ENCODE results near the gene DIS3. TPM values are rescaled to one million over a fixed set of nuclear protein-coding genes. Genes with fewer than 3 reads are reported as not detected.

Gene DIS3
- total RNA-seq, 1 experiment from 2014 or later = 21.8 TPM

DNA sequence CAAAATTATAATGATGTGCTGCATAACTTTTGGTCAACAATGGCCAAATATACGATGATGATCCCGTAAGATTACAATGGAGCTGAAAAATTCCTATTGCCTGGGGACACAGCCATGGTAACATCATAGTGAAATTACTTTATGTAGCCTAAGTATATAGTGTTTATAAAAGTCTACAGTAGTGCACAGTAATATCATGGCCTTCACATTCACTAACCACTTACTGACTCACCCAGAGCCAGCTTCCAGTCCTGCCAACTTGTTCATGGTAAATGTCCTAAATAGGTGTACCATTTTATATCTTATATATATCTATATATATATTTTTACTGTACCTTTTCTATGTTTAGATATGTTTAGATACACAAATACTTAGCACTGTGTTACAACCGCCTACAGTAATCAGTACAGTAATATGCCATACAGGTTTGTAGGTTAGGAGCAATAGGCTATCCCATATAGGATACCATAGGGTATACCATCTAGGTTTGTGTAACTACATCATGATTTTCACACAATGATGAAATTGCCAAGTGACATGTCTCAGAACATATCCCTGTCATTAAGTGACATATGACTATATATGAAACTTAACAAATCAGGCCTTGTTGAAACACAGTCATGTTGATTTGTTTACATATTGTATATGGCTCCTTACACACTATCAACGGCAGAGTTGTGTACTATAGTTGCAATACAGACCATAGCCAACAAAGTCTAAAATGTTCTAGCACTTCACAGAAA, 23.7 kb downstream of the DIS3 start:
- no peak for TF ChIP-seq SIN3A (IDR thresholded peaks at IDR 0.05; ENCODE audit: borderline replicate concordance, insufficient read depth, low read depth, low read length)
- TF ChIP-seq, protein P1, sequence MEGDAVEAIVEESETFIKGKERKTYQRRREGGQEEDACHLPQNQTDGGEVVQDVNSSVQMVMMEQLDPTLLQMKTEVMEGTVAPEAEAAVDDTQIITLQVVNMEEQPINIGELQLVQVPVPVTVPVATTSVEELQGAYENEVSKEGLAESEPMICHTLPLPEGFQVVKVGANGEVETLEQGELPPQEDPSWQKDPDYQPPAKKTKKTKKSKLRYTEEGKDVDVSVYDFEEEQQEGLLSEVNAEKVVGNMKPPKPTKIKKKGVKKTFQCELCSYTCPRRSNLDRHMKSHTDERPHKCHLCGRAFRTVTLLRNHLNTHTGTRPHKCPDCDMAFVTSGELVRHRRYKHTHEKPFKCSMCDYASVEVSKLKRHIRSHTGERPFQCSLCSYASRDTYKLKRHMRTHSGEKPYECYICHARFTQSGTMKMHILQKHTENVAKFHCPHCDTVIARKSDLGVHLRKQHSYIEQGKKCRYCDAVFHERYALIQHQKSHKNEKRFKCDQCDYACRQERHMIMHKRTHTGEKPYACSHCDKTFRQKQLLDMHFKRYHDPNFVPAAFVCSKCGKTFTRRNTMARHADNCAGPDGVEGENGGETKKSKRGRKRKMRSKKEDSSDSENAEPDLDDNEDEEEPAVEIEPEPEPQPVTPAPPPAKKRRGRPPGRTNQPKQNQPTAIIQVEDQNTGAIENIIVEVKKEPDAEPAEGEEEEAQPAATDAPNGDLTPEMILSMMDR (IDR thresholded peaks at IDR 0.05) = no peak
- TF ChIP-seq TCF7L2 (IDR thresholded peaks at IDR 0.05; ENCODE audit: low read depth, low read length) = no peak
- TF ChIP-seq, protein P2, sequence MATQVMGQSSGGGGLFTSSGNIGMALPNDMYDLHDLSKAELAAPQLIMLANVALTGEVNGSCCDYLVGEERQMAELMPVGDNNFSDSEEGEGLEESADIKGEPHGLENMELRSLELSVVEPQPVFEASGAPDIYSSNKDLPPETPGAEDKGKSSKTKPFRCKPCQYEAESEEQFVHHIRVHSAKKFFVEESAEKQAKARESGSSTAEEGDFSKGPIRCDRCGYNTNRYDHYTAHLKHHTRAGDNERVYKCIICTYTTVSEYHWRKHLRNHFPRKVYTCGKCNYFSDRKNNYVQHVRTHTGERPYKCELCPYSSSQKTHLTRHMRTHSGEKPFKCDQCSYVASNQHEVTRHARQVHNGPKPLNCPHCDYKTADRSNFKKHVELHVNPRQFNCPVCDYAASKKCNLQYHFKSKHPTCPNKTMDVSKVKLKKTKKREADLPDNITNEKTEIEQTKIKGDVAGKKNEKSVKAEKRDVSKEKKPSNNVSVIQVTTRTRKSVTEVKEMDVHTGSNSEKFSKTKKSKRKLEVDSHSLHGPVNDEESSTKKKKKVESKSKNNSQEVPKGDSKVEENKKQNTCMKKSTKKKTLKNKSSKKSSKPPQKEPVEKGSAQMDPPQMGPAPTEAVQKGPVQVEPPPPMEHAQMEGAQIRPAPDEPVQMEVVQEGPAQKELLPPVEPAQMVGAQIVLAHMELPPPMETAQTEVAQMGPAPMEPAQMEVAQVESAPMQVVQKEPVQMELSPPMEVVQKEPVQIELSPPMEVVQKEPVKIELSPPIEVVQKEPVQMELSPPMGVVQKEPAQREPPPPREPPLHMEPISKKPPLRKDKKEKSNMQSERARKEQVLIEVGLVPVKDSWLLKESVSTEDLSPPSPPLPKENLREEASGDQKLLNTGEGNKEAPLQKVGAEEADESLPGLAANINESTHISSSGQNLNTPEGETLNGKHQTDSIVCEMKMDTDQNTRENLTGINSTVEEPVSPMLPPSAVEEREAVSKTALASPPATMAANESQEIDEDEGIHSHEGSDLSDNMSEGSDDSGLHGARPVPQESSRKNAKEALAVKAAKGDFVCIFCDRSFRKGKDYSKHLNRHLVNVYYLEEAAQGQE (IDR thresholded peaks at IDR 0.05; ENCODE audit: insufficient read depth in 1 of 2, low read depth in 2 of 2, low read length in 1 of 2) = no peak
- TF ChIP-seq POLR2AphosphoS5 (IDR thresholded peaks at IDR 0.05; ENCODE audit: low read depth, low read length) = no peak
- Histone ChIP-seq H3K4me3 (ENCODE audit: low read depth in 2 of 2, low read length in 2 of 2) (no peak overlapping the region), H3K27me3 (ENCODE audit: control insufficient read depth, insufficient read depth, low read length) (no peaks in the 10 kb centered on the region), H3K4me1 (ENCODE audit: control insufficient read depth, insufficient read depth, low read length) (no peaks in the 10 kb centered on the region), H3K9me3 (ENCODE audit: control insufficient read depth, insufficient read depth, low read depth, low read length) (no peaks in the 10 kb centered on the region), H3K36me3 (ENCODE audit: control insufficient read depth, insufficient read depth, low read length) (peaks cover 42% of the 10 kb centered on the region), H3K27ac (ENCODE audit: low read length) (no peak overlapping the region)
- intact Hi-C loops (cut with micrococcal nuclease; ENCODE audit: unreplicated experiment) = no loop called here
- ChIA-PET POLR2A (no interaction called here), CTCF (no interaction called here)
- DNase-seq (ENCODE audit: low read depth, low spot score) (no peak), ATAC-seq (0 out of 2 replicates have a peak, but pooled peaks have one; percentile 30)
- BruUV-seq (replicated peaks) = no TSS peak
- in situ Hi-C loops (cut with HindIII; ENCODE audit: low pct_unique_long_range_greater_than_20kb, low sequenced_read_pairs) = no loop called here

DNA sequence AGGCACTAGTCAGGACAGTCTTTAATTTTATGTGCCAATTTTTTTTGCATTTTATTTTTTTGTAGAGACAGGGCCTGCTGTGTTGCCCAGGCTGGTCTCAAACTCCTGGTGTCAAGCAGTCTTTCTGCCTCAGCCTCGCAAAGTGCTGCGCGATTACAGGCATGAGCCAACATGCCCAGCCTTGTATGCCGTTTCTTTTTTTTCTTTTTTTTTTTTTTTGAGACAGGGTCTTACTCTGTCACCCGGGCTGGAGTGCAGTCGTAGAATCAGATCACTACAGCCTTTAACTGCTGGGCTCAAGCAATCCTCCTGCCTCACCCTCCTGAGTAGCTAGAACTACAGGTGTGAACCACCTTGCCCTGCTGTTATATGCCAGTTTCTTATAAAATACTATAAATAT, 27.6 kb downstream of the DIS3 start:
- Histone ChIP-seq H3K27me3 (ENCODE audit: control insufficient read depth, insufficient read depth, low read length) (no peaks in the 10 kb centered on the region), H3K27ac (ENCODE audit: low read length) (no peak overlapping the region), H3K4me3 (ENCODE audit: low read depth in 2 of 2, low read length in 2 of 2) (no peak overlapping the region), H3K9me3 (ENCODE audit: control insufficient read depth, insufficient read depth, low read depth, low read length) (no peaks in the 10 kb centered on the region), H3K36me3 (ENCODE audit: control insufficient read depth, insufficient read depth, low read length) (peaks cover 21% of the 10 kb centered on the region; the same call in 1 of the 2 replicates), H3K4me1 (ENCODE audit: control insufficient read depth, insufficient read depth, low read length) (no peaks in the 10 kb centered on the region)
- CTCF ChIA-PET = no interaction called here
- TF ChIP-seq TCF7L2 (IDR thresholded peaks at IDR 0.05; ENCODE audit: low read depth, low read length) = no peak
- TF ChIP-seq, protein P1 (IDR thresholded peaks at IDR 0.05) = no peak
- TF ChIP-seq POLR2AphosphoS5 (IDR thresholded peaks at IDR 0.05; ENCODE audit: low read depth, low read length) = no peak
- TF ChIP-seq, protein P2 (IDR thresholded peaks at IDR 0.05; ENCODE audit: insufficient read depth in 1 of 2, low read depth in 2 of 2, low read length in 1 of 2) = no peak
- TF ChIP-seq SIN3A (IDR thresholded peaks at IDR 0.05; ENCODE audit: borderline replicate concordance, insufficient read depth, low read depth, low read length) = no peak
- DNase-seq (ENCODE audit: low read depth, low spot score) (no peak), ATAC-seq (no peak)
- in situ Hi-C loops (cut with HindIII; ENCODE audit: low pct_unique_long_range_greater_than_20kb, low sequenced_read_pairs) (no loop called here), intact Hi-C loops (cut with micrococcal nuclease; ENCODE audit: unreplicated experiment) (no loop called here)
- BruUV-seq (replicated peaks) = no TSS peak
- POLR2A ChIA-PET = no interaction called here
